ENCODE results near the gene USF2. TPM values are rescaled to one million over a fixed set of nuclear protein-coding genes. Genes with fewer than 3 reads are reported as not detected.
"Not testable (repeated sequence)": the region's sequence is repeated elsewhere in the genome, so short reads cannot be mapped to it uniquely, and the experiment has no call there.

USF2 gene, protein sequence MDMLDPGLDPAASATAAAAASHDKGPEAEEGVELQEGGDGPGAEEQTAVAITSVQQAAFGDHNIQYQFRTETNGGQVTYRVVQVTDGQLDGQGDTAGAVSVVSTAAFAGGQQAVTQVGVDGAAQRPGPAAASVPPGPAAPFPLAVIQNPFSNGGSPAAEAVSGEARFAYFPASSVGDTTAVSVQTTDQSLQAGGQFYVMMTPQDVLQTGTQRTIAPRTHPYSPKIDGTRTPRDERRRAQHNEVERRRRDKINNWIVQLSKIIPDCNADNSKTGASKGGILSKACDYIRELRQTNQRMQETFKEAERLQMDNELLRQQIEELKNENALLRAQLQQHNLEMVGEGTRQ
- 100 to 1,000 TPM; 138 to 154 TPM for total RNA-seq

- peak within 1 kb of the TSS; percentile 90 for H3K27ac Mint-ChIP-seq
- peaks cover 24% of the 10 kb centered on the region for H3K36me3 Mint-ChIP-seq
- H3K4me1 Mint-ChIP-seq = peaks cover 19% of the 10 kb centered on the region
- H3K4me3 Mint-ChIP-seq = peak within 1 kb of the TSS; percentile 89
- H3K9me3 Mint-ChIP-seq (ENCODE audit: low read depth) = no peaks in the 10 kb centered on the region
- CTCF ChIA-PET = interaction anchor here (1.1 to 3.3 kb wide), 6 partner anchors 27 to 226 kb away, joined by 3 to 16 read pairs (median 4); no protein-coding TSS in a partner anchor
- ATAC-seq = peak; percentile 21
- no peaks in the 10 kb centered on the region for H3K27me3 Mint-ChIP-seq
- DNase-seq = peak; percentile 77
Observed at GRCh38 chr19:35268536-35269437, at the start of gene USF2. Gene USF2 (plus strand): TSS chr19:35268962. CDS start chr19:35269102, 140 bp downstream.

DNA sequence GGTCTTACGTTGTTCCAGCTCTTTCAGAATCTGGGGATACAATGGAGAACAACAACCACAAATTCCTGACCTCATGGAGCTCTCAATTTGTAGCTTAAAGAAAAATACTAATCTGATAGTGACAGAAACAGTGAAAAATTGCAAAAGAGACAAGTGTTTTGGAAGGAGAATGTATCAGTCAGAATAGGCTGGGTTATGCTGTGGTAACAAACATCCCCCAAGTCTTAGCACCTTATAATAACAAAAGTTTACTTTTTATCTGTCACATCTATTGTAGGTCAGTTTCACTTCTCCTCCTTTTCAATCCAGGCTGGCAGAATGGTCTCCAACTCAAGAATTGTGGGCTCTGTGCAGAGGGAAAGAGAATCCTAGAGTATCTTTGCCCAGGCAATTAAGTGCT, 49.8 kb upstream of the USF2 start:
- Mint-ChIP-seq H3K4me1 (peaks cover 24% of the 10 kb centered on the region), H3K27ac (no peak overlapping the region), H3K9me3 (ENCODE audit: low read depth) (peaks cover 7% of the 10 kb centered on the region), H3K27me3 (no peaks in the 10 kb centered on the region), H3K4me3 (no peak overlapping the region), H3K36me3 (peaks cover 2% of the 10 kb centered on the region)
- no peak for DNase-seq
- CTCF ChIA-PET = interaction anchor here (6.3 kb wide), 1 partner anchor 77 kb away, joined by 45 read pairs; the partner anchor contains the start of gene FXYD7
- no peak for ATAC-seq

GRCh38 chr19:35220315-35220921, 48.3 kb upstream of the USF2 start:
- H3K4me3 Mint-ChIP-seq = no peak overlapping the region
- peaks cover 11% of the 10 kb centered on the region for H3K4me1 Mint-ChIP-seq
- peaks cover 2% of the 10 kb centered on the region for H3K36me3 Mint-ChIP-seq
- CTCF ChIA-PET = interaction anchor here (0.6 to 1.2 kb wide), 2 partner anchors 18 to 21 kb away, joined by 3 read pairs; no protein-coding TSS in a partner anchor
- no peaks in the 10 kb centered on the region for H3K27me3 Mint-ChIP-seq
- ATAC-seq (no peak), DNase-seq (no peak)
- H3K9me3 Mint-ChIP-seq (ENCODE audit: low read depth) = peaks cover 7% of the 10 kb centered on the region
- H3K27ac Mint-ChIP-seq = no peak overlapping the region

DNA sequence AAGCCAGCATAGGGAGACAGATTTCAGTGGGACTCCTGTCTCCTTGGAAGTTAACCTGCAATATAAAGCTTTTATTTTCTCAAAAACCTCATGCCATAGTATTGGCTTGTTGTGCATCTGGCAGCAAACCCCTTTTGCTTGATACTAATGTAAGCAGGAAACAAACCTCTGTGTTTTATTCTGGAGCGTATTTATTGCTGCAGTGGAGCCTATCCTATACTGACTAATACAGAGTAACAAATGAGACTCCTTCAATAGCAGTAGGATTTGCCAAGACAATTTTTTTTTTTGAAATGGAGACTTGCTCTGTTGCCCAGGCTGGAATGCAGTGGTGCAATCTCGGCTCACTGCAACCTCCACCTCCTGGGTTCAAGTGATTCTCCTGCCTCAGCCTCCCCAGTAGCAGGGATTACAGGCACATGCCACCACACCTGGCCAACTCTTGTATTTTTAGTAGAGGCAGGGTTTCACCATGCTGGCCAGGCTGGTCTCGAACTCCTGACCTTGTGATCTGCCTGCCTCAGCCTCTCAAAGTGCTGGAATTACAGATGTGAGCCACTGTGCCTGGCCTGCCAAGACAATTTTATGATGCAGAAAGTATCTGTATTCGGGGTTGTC, 47.7 kb upstream of the USF2 start:
- not testable (repeated sequence) for H3K9me3 Mint-ChIP-seq (ENCODE audit: low read depth); H3K36me3 Mint-ChIP-seq; ATAC-seq; H3K27ac Mint-ChIP-seq; H3K4me1 Mint-ChIP-seq; H3K4me3 Mint-ChIP-seq; DNase-seq; H3K27me3 Mint-ChIP-seq
- CTCF ChIA-PET = interaction anchor here (1.2 kb wide), 1 partner anchor 20 kb away, joined by 3 read pairs; no protein-coding TSS in a partner anchor

GRCh38 chr19:35222373-35223015, 46.3 kb upstream of the USF2 start:
- CTCF ChIA-PET = interaction anchor here (1.0 to 1.4 kb wide), 2 partner anchors 8 to 15 kb away, joined by 4 to 5 read pairs; no protein-coding TSS in a partner anchor
- peak; percentile 34 for DNase-seq
- Mint-ChIP-seq H3K27me3 (no peaks in the 10 kb centered on the region), H3K36me3 (no peaks in the 10 kb centered on the region), H3K9me3 (ENCODE audit: low read depth) (peaks cover 7% of the 10 kb centered on the region), H3K4me1 (no peaks in the 10 kb centered on the region), H3K27ac (no peak overlapping the region), H3K4me3 (no peak overlapping the region)
- ATAC-seq = no peak

- no peak overlapping the region for H3K4me3 Mint-ChIP-seq
Observed at GRCh38 chr19:35223084-35223790, 45.5 kb upstream of the USF2 start.

DNA sequence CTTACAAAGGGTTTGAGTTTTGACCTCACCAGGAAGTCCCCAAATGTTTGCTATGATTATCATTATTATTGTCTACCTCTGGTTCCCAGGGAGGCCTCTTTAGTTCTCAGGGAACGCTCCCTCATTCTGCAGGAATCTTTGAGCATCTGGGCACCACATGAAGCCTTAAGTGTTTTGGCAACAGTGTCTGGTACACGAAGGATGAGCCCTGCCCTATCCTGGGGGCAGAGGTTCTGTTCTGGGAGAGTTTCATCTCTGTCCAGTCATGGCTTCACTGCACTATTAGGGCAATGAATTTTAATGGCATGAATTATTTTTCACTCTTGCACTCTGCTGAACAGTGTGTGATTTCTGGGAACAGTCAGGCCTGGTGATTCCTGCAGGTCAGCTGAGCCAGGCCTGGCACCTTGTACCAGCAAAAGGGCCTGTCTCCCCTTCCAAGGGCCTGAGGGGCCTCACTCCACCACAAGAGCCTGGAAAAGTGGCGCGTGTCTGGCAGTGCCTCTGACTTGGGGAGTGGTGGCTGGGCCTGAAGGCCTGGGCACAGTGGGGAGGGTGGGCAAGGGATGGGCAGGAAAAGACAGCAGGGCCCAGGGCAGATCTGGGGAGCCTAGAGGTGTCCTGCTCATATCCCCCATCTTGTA, 44.8 kb upstream of the USF2 start:
- DNase-seq (no peak), ATAC-seq (no peak)
- CTCF ChIA-PET = interaction anchor here (0.6 to 1.9 kb wide), 5 partner anchors 10 to 483 kb away, joined by 3 to 5 read pairs (median 3); no protein-coding TSS in a partner anchor
- Mint-ChIP-seq H3K9me3 (ENCODE audit: low read depth) (peaks cover 7% of the 10 kb centered on the region), H3K27me3 (no peaks in the 10 kb centered on the region), H3K27ac (no peak overlapping the region), H3K4me3 (no peak overlapping the region), H3K36me3 (no peaks in the 10 kb centered on the region), H3K4me1 (no peaks in the 10 kb centered on the region)

More at GRCh38 chr19:35223084-35223790, 45.5 kb upstream of the USF2 start:
- Mint-ChIP-seq H3K9me3 (ENCODE audit: low read depth) (peaks cover 7% of the 10 kb centered on the region), H3K4me1 (no peaks in the 10 kb centered on the region), H3K27ac (no peak overlapping the region), H3K36me3 (no peaks in the 10 kb centered on the region), H3K27me3 (no peaks in the 10 kb centered on the region)
- DNase-seq = peak; percentile 33
- ATAC-seq = no peak
- CTCF ChIA-PET = interaction anchor here (0.6 to 1.4 kb wide), 4 partner anchors 9 to 484 kb away, joined by 3 to 5 read pairs (median 3); no protein-coding TSS in a partner anchor

- Mint-ChIP-seq H3K9me3 (ENCODE audit: low read depth) (peaks cover 2% of the 10 kb centered on the region), H3K27me3 (peaks cover 3% of the 10 kb centered on the region), H3K36me3 (no peaks in the 10 kb centered on the region), H3K27ac (no peak overlapping the region), H3K4me3 (no peak overlapping the region), H3K4me1 (no peaks in the 10 kb centered on the region)
- CTCF ChIA-PET = interaction anchor here (1.1 to 1.9 kb wide), 2 partner anchors 12 to 270 kb away, joined by 3 to 4 read pairs; no protein-coding TSS in a partner anchor
- ATAC-seq = no peak
- peak; percentile 34 for DNase-seq
Observed at GRCh38 chr19:35224681-35225571, 43.8 kb upstream of the USF2 start.

GRCh38 chr19:35225951-35226350, 42.8 kb upstream of the USF2 start:
- H3K9me3 Mint-ChIP-seq (ENCODE audit: low read depth) = peaks cover 2% of the 10 kb centered on the region

DNA sequence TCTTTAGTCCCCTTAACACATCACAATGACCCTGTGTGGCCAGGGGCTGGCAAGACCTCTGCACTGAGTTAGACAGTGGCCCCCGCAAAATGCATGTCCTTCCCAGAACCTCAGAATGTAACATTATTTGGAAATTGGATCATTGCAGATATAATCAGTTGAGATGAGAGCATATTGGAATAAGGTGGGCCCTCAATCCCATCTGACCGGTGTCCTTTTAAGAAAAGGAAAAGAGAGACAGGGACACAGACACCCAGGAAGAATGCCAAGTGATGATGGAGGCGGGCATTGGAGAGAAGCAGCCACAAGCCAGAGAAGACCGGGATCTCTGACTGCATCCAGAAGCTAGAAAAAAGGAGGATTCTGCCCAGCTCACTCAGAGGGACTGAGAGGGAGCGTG, 42.0 kb upstream of the USF2 start:
- DNase-seq (peak; percentile 21), ATAC-seq (no peak)
- CTCF ChIA-PET = interaction anchor here (0.7 to 1.1 kb wide), 2 partner anchors 10 to 46 kb away, joined by 3 read pairs; no protein-coding TSS in a partner anchor
- no peak overlapping the region for H3K27ac Mint-ChIP-seq
- peaks cover 3% of the 10 kb centered on the region for H3K27me3 Mint-ChIP-seq
- no peaks in the 10 kb centered on the region for H3K36me3 Mint-ChIP-seq
- peaks cover 2% of the 10 kb centered on the region for H3K9me3 Mint-ChIP-seq (ENCODE audit: low read depth)
- H3K4me3 Mint-ChIP-seq = no peak overlapping the region
- no peaks in the 10 kb centered on the region for H3K4me1 Mint-ChIP-seq

More at GRCh38 chr19:35225951-35226350, 42.8 kb upstream of the USF2 start:
- DNase-seq (peak; percentile 18), ATAC-seq (no peak)
- no peaks in the 10 kb centered on the region for H3K36me3 Mint-ChIP-seq
- H3K4me1 Mint-ChIP-seq = no peaks in the 10 kb centered on the region
- H3K27ac Mint-ChIP-seq = no peak overlapping the region
- H3K4me3 Mint-ChIP-seq = no peak overlapping the region
- CTCF ChIA-PET = interaction anchor here (1.1 to 1.9 kb wide), 3 partner anchors 9 to 269 kb away, joined by 3 to 4 read pairs (median 3); no protein-coding TSS in a partner anchor
- peaks cover 3% of the 10 kb centered on the region for H3K27me3 Mint-ChIP-seq

Data from activated CD8-positive, alpha-beta memory T cell treated with anti-CD3 and anti-CD28 coated beads, Interleukin-2, amount 10 ng/mL, durations not matched to agents 7 days and 5 days (primary cell).